22Rv1 (cell line): ENCODE measurements around the gene ZNF212.
"Not testable (repeated sequence)": the region's sequence is repeated elsewhere in the genome, so short reads cannot be mapped to it uniquely, and the experiment has no call there.

Source experiments
- ZFX ChIP-seq: fragments of 450-650 bp; IDR thresholded peaks from 2 replicates; pipeline ENCODE4 v1.6.1; 2017; ENCODE audit warnings: antibody characterized with exemption, borderline replicate concordance
- TF ChIP-seq, protein P1 (sequence below): fragments of 450-650 bp; IDR thresholded peaks from 2 replicates; pipeline ENCODE4 v1.5.1; 2017; ENCODE audit warnings: mild to moderate bottlenecking

DNA sequence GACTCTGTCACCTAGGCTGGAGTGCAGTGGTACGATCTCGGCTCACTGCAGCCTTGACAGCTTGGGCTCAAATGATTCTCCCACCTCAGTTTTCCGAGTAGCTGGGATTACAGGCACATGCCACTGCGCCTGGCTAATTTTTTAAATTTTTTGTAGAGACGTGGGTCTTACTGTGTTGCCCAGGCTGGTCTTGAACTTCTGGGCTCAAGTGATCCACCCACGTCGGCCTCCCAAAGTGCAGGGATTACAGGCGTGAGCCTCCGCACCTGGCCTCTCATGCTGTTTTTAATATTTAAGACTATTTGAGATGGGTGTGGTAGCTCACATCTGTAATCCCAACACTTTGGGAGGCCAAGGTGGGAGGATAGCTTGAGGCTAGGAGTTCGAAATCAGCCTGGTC lies 12.1 kb downstream of the ZNF212 start:
- TF ChIP-seq, protein P1, sequence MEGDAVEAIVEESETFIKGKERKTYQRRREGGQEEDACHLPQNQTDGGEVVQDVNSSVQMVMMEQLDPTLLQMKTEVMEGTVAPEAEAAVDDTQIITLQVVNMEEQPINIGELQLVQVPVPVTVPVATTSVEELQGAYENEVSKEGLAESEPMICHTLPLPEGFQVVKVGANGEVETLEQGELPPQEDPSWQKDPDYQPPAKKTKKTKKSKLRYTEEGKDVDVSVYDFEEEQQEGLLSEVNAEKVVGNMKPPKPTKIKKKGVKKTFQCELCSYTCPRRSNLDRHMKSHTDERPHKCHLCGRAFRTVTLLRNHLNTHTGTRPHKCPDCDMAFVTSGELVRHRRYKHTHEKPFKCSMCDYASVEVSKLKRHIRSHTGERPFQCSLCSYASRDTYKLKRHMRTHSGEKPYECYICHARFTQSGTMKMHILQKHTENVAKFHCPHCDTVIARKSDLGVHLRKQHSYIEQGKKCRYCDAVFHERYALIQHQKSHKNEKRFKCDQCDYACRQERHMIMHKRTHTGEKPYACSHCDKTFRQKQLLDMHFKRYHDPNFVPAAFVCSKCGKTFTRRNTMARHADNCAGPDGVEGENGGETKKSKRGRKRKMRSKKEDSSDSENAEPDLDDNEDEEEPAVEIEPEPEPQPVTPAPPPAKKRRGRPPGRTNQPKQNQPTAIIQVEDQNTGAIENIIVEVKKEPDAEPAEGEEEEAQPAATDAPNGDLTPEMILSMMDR: not testable (repeated sequence)
- not testable (repeated sequence) for TF ChIP-seq ZFX
